Transverse colon (tissue), 4 donors: ENCODE data around the gene DPP7. TPM values are rescaled to one million over a fixed set of nuclear protein-coding genes. Genes with fewer than 3 reads are reported as not detected.
"Not testable (repeated sequence)": the region's sequence is repeated elsewhere in the genome, so short reads cannot be mapped to it uniquely, and the experiment has no call there.

Experiments used
- DNase-seq: peaks from one replicate; pipeline ENCODE4 v3.0.0-alpha.2; 2019
- H3K27ac ChIP-seq, 4 donors: fragments of 200-600 bp; sonication (generic); 2 replicates each; pipeline ENCODE4 v1.5.1; 2016 to 2018; ENCODE audit warnings: inconsistent platforms in 4 of 4
- H3K27me3 ChIP-seq: fragments of 200-600 bp; sonication (generic); 2 replicates; pipeline ENCODE4 v1.5.1; 2017; ENCODE audit warnings: inconsistent platforms
- H3K36me3 ChIP-seq, 4 donors: fragments of 200-600 bp; sonication (generic); 2 replicates each; pipeline ENCODE4 v1.5.1; 2017 to 2019; ENCODE audit warnings: inconsistent platforms in 4 of 4
- H3K4me1 ChIP-seq, 4 donors: fragments of 200-600 bp; sonication (generic); 2 replicates each; pipeline ENCODE4 v1.5.1; 2017 to 2020; ENCODE audit warnings: inconsistent platforms in 4 of 4
- H3K4me3 ChIP-seq, 4 donors: fragments of 200-600 bp; sonication (generic); 1 replicate in 1 of 4; 2 replicates in 3 of 4; pipeline versions ENCODE4 v1.5.1 to v1.6.1; 2017 to 2019; ENCODE audit warnings: inconsistent platforms in 4 of 4
- H3K9me3 ChIP-seq, 2 donors: fragments of 200-600 bp; sonication (generic); 2 replicates each; pipeline ENCODE4 v1.5.1; 2017 to 2019; ENCODE audit warnings: inconsistent platforms in 2 of 2
- EP300 ChIP-seq: sonication (generic); formaldehyde crosslinking; IDR thresholded peaks from one replicate; pipeline ENCODE4 v1.6.1; 2017; ENCODE audit warnings: antibody characterized with exemption, low read depth
- POLR2A ChIP-seq: fragments of 450-650 bp; IDR thresholded peaks from one replicate; pipeline ENCODE4 v1.6.1; 2016; ENCODE audit warnings: antibody characterized with exemption, mild to moderate bottlenecking, moderate library complexity
- POLR2AphosphoS5 ChIP-seq, 3 donors: sonication (generic); formaldehyde crosslinking; IDR thresholded peaks; one replicate each; pipeline ENCODE4 v1.6.1; 2016; ENCODE audit warnings: antibody characterized with exemption in 3 of 3
- WGBS, 2 donors: methylation state at CpG; one replicate each; pipeline ENCODE4 v1.1.5; 2018; ENCODE audit warnings: low coverage in 1 of 2; 5-methylcytosine and 5-hydroxymethylcytosine counted together
- in situ Hi-C, 4 donors: fragments of 200-750 bp; cut with MboI; loops; one replicate each; pipeline versions ENCODE4 v1.15.0 to v1.15.1; 2017; ENCODE audit warnings: low sequenced_read_pairs in 3 of 4, low pct_ligation_motif_present in 1 of 4, low pct_unique_long_range_greater_than_20kb in 1 of 4
- intact Hi-C: fragments of 100-400 bp; cut with DNase I; formaldehyde crosslinking; loops from one replicate; pipeline ENCODE4 v1.15.1; 2023; ENCODE audit warnings: low total_unique reads
- small RNA-seq, 4 donors: library from RNA; depleted of rRNA; stranded (forward); fragments of <200 nt; gene quantifications; one replicate each; pipeline ENCODE3, GENCODE V24; 2016
- total RNA-seq, 4 donors: library from RNA; depleted of rRNA; stranded (reverse); fragments of >200 nt; gene quantifications; one replicate each; pipeline ENCODE4 v1.1.0, GENCODE V29; 2016
- TF ChIP-seq, protein P1 (sequence below), 5 experiments: fragments of 200-600 bp in 3 of 5; fragments of 450-650 bp in 2 of 5; sonication (generic) in 3 of 5; IDR thresholded peaks; 1 replicate in 2 of 5; 2 replicates in 3 of 5; pipeline ENCODE4 v1.5.1; 2016 to 2017; ENCODE audit warnings: antibody characterized with exemption in 5 of 5, inconsistent platforms in 3 of 5, mild to moderate bottlenecking in 2 of 5, moderate library complexity in 1 of 5

The DPP7 gene
- total RNA-seq, 4 donors from 2014 or later, result 54.2 to 141 (median 103) TPM

DNA sequence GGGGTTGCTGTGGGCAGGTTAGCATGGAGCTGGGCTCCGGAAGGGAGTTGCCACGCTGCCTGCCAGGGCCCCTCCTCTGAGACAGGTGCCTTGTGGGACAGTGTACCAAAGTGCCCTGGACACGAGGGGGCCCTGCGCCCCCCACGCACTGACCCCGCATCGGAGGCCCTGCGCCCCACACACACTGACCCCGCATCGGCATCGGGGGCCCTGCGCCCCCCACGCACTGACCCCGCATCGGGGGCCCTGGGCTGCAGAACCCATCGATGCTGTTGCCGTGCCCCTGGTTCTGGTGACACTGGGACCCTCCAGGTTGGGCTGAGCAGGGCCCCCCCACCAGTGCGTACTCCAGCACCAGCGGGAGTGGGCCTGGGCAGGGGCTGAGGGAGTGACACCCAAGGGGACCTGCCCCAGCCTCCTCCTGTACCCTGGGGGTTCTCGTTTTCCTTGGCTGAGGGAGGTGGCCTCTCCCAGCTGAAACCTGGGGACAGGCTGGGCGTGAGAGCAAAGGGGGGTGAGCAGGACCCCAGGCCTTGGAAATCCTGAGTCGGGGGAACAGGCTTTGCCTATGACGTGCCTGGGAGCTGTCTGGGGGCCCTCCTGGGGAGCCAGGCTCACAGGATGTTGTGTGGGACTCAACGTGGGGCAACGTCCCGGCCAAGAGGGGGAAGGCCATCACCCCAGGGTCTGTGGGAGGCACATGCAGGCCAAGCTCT lies 51.1 kb downstream of the DPP7 start:
- Histone ChIP-seq H3K4me3 (no peak overlapping the region), H3K36me3 (no peaks in the 10 kb centered on the region), H3K9me3 (no peaks in the 10 kb centered on the region), H3K27me3 (no peaks in the 10 kb centered on the region), H3K4me1 (peaks cover 0 to 6% (median 4%) of the 10 kb centered on the region in 4 donors), H3K27ac (no peak overlapping the region)
- intact Hi-C loops (no loop called here), in situ Hi-C loops (no loop called here)
- DNase-seq, result no peak
- WGBS, 2 donors, result 81% methylated on average over 25 of the region's 26 CpGs; no CpG with 5 or more reads in 1 of the 2 donors
- TF ChIP-seq EP300 (no peak), POLR2AphosphoS5 (IDR thresholded peaks at IDR 0.05) (no peak), POLR2A (no peak)
- TF ChIP-seq, protein P1, sequence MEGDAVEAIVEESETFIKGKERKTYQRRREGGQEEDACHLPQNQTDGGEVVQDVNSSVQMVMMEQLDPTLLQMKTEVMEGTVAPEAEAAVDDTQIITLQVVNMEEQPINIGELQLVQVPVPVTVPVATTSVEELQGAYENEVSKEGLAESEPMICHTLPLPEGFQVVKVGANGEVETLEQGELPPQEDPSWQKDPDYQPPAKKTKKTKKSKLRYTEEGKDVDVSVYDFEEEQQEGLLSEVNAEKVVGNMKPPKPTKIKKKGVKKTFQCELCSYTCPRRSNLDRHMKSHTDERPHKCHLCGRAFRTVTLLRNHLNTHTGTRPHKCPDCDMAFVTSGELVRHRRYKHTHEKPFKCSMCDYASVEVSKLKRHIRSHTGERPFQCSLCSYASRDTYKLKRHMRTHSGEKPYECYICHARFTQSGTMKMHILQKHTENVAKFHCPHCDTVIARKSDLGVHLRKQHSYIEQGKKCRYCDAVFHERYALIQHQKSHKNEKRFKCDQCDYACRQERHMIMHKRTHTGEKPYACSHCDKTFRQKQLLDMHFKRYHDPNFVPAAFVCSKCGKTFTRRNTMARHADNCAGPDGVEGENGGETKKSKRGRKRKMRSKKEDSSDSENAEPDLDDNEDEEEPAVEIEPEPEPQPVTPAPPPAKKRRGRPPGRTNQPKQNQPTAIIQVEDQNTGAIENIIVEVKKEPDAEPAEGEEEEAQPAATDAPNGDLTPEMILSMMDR (IDR thresholded peaks at IDR 0.05), result no peak

DNA sequence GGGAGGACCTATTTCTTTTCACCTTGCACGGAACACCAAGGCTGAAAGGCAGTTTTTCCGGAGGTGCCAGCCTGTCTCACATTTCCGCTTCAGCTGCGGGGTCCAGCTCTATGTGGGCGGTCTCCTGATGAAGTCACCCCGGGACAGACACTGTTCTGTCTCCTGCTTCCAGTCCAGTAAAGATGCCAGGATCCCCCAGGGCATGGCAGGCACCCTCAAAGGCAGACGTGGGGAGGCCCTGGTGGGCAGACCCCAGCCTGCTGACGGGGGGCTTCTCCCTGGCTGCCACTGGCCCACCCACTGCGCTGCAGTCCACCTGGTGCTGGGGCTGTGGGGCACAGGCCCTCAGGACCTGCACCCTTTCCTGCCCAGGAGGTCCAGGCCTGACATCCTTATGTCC lies 51.7 kb downstream of the DPP7 start:
- H3K4me3 ChIP-seq, H3K27ac ChIP-seq, H3K27me3 ChIP-seq, intact Hi-C loops, DNase-seq, H3K9me3 ChIP-seq, in situ Hi-C loops, H3K36me3 ChIP-seq: not testable (repeated sequence)
- H3K4me1 ChIP-seq, result peaks cover 0 to 12% (median 3%) of the 10 kb centered on the region in 4 donors
- 87% methylated on average over 8 of the region's 9 CpGs; no CpG with 5 or more reads in 1 of the 2 donors for WGBS, 2 donors

DNA sequence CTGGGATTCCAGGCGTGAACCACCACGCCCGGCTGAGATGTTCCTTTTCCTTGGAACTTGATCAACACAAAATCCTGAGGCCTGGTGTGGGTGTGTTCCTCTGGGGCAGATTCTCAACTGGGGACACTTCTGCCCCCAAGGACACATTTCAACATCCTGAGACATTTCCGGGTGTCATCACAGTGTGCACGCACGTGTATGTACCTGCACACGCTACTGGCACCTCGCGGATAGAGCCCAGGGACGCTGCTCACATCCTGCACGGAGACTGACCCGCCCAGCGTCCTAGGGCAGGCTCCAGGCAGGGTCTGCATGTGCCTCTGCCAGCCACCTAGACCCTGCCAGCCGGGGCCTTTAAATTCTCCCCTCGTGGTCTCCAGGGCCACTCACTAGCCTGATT lies 52.1 kb downstream of the DPP7 start:
- WGBS, 2 donors, result 79 to 90% methylated on average over 3 to 15 of the region's 15 CpGs
- Histone ChIP-seq H3K36me3 (no peaks in the 10 kb centered on the region), H3K9me3 (no peaks in the 10 kb centered on the region), H3K4me1 (peaks cover 3 to 16% (median 5%) of the 10 kb centered on the region in 4 donors), H3K4me3 (no peak overlapping the region), H3K27me3 (no peaks in the 10 kb centered on the region), H3K27ac (no peak overlapping the region)
- no peak for DNase-seq
- in situ Hi-C loops, result no loop called here
- TF ChIP-seq EP300, result no peak
- no peak for TF ChIP-seq POLR2AphosphoS5 (IDR thresholded peaks at IDR 0.05)
- TF ChIP-seq, protein P1 (IDR thresholded peaks at IDR 0.05), result no peak
- TF ChIP-seq POLR2A, result no peak
- intact Hi-C loops, result no loop called here

Small RNAs within 50 kb of the gene (small RNA-seq; reads per million reads assigned to genes)
- 0 to 0.36 (median 0) reads per million in 4 donors for gene RF00153

Other genes starting within 250 kb of the DPP7 start
- gene EDF1, start 248.4 kb downstream of the DPP7 start, total RNA-seq, result 100 to 1,000 TPM; 353 to 618 (median 555) TPM
- 10 to 100 TPM; 12.5 to 60.6 (median 13.8) TPM for gene TRAF2, start 228.2 kb downstream of the DPP7 start, total RNA-seq
- gene FBXW5, start 170.0 kb downstream of the DPP7 start, total RNA-seq, result 100 to 1,000 TPM; 294 to 820 (median 446) TPM
- gene C8G, start 169.5 kb downstream of the DPP7 start, total RNA-seq, result 1 to 10 TPM in 3 of 4 donors, not detected in 1; 4.3 to 7.9 (median 6.4) TPM
- gene LCN12, start 162.5 kb downstream of the DPP7 start, total RNA-seq, result 10 to 100 TPM in 1 of 4 donors, 1 to 10 TPM in 3; 1.2 to 52.7 (median 5.5) TPM
- 10 to 100 TPM in 3 of 4 donors, 1 to 10 TPM in 1; 6.8 to 59.1 (median 17.8) TPM for gene PTGDS, start 137.2 kb downstream of the DPP7 start, total RNA-seq
- under 1 TPM in 2 of 4 donors, not detected in 2; 0.27 to 0.75 TPM for gene LCNL1, start 131.7 kb downstream of the DPP7 start, total RNA-seq
- 10 to 100 TPM; 49.3 to 85.2 (median 66.0) TPM for gene PAXX, start 122.3 kb downstream of the DPP7 start, total RNA-seq
- gene CLIC3, start 118.2 kb downstream of the DPP7 start, total RNA-seq, result 1 to 10 TPM in 2 of 4 donors, not detected in 2; 2.5 to 3.8 TPM
- gene ABCA2, start 86.5 kb downstream of the DPP7 start, total RNA-seq, result 100 to 1,000 TPM in 2 of 4 donors, 10 to 100 TPM in 2; 51.1 to 204 (median 96.5) TPM
- not detected for gene FUT7, start 82.6 kb downstream of the DPP7 start, total RNA-seq
- 100 to 1,000 TPM in 2 of 4 donors, 10 to 100 TPM in 2; 58.0 to 972 (median 274) TPM for gene NPDC1, start 68.6 kb downstream of the DPP7 start, total RNA-seq
- gene ENTPD2, start 60.7 kb downstream of the DPP7 start, total RNA-seq, result 10 to 100 TPM in 3 of 4 donors, 1 to 10 TPM in 1; 3.6 to 17.1 (median 14.1) TPM
- 10 to 100 TPM in 1 of 4 donors, 1 to 10 TPM in 2, under 1 TPM in 1; 0.37 to 37.2 (median 3.3) TPM for gene SAPCD2, start 44.2 kb downstream of the DPP7 start, total RNA-seq
- gene UAP1L1, start 37.2 kb downstream of the DPP7 start, total RNA-seq, result 10 to 100 TPM in 2 of 4 donors, 1 to 10 TPM in 2; 6.4 to 28.8 (median 11.7) TPM
- 100 to 1,000 TPM in 1 of 4 donors, 10 to 100 TPM in 3; 56.5 to 106 (median 70.0) TPM for gene MAN1B1, start 27.7 kb downstream of the DPP7 start, total RNA-seq
- under 1 TPM in 1 of 4 donors, not detected in 3; 0.14 TPM for gene GRIN1, start 24.4 kb upstream of the DPP7 start, total RNA-seq
- 100 to 1,000 TPM in 1 of 4 donors, 10 to 100 TPM in 3; 31.8 to 437 (median 64.8) TPM for gene LRRC26, start 55.3 kb upstream of the DPP7 start, total RNA-seq
- gene TMEM210, start 57.3 kb upstream of the DPP7 start, total RNA-seq, result not detected
- 100 to 1,000 TPM in 2 of 4 donors, 10 to 100 TPM in 2; 37.0 to 176 (median 70.3) TPM for gene ANAPC2, start 73.8 kb upstream of the DPP7 start, total RNA-seq
- 100 to 1,000 TPM in 2 of 4 donors, 10 to 100 TPM in 2; 93.5 to 104 (median 99.8) TPM for gene SSNA1, start 73.9 kb upstream of the DPP7 start, total RNA-seq
- 100 to 1,000 TPM in 2 of 4 donors, 10 to 100 TPM in 2; 76.2 to 228 (median 117) TPM for gene TPRN, start 86.0 kb upstream of the DPP7 start, total RNA-seq
- gene TMEM203, start 90.9 kb upstream of the DPP7 start, total RNA-seq, result 10 to 100 TPM; 18.9 to 42.1 (median 28.7) TPM
- gene NDOR1, start 91.0 kb upstream of the DPP7 start, total RNA-seq, result 10 to 100 TPM; 14.3 to 47.5 (median 22.0) TPM
- gene RNF208, start 107.5 kb upstream of the DPP7 start, total RNA-seq, result 10 to 100 TPM in 1 of 4 donors, 1 to 10 TPM in 2, not detected in 1; 2.3 to 26.5 (median 7.5) TPM
- not detected for gene CYSRT1, start 110.4 kb upstream of the DPP7 start, total RNA-seq
- gene RNF224, start 112.8 kb upstream of the DPP7 start, total RNA-seq, result not detected
- not detected for gene SLC34A3, start 116.2 kb upstream of the DPP7 start, total RNA-seq
- 100 to 1,000 TPM; 223 to 390 (median 348) TPM for gene TUBB4B, start 126.6 kb upstream of the DPP7 start, total RNA-seq
- gene STPG3, start 136.6 kb upstream of the DPP7 start, total RNA-seq, result not detected
- gene NELFB, start 140.6 kb upstream of the DPP7 start, total RNA-seq, result 10 to 100 TPM; 28.1 to 90.5 (median 53.9) TPM
- gene TOR4A, start 163.0 kb upstream of the DPP7 start, total RNA-seq, result 100 to 1,000 TPM in 1 of 4 donors, 10 to 100 TPM in 3; 49.2 to 121 (median 71.7) TPM
- 100 to 1,000 TPM in 3 of 4 donors, 10 to 100 TPM in 1; 92.0 to 343 (median 134) TPM for gene NRARP, start 187.5 kb upstream of the DPP7 start, total RNA-seq